HL-60 (cell line): ENCODE data around the gene SENP1.

Experiments
- CTCF ChIP-seq: IDR thresholded peaks from one replicate; pipeline ENCODE4 v1.5.1; 2011; ENCODE audit warnings: low read length, control low read depth, inconsistent platforms; ENCODE audit not compliant: insufficient read depth
- GABPA ChIP-seq: IDR thresholded peaks from 2 replicates; pipeline ENCODE4 v1.6.1; 2012; ENCODE audit warnings: low read depth
- POLR2AphosphoS5 ChIP-seq: IDR thresholded peaks from 2 replicates; pipeline ENCODE4 v1.6.1; 2012; ENCODE audit warnings: low read depth
- SPI1 ChIP-seq: IDR thresholded peaks from 2 replicates; pipeline ENCODE4 v1.6.1; 2012; ENCODE audit warnings: low read depth, mild to moderate bottlenecking, borderline replicate concordance

- TF ChIP-seq CTCF (no peak), GABPA (no peak), POLR2AphosphoS5 (no peak), SPI1 (no peak)
These were observed 60.6 kb downstream of the SENP1 start for GRCh38 chr12:48045061-48045846.
